GM18520 (cell line): Measurements from ENCODE around the gene ADH4.
"Not testable (repeated sequence)": the region's sequence is repeated elsewhere in the genome, so short reads cannot be mapped to it uniquely, and the experiment has no call there.

ENCODE experiments used
- ATAC-seq: cut with Tn5 transposase; IDR thresholded peaks from one replicate; pipeline ENCODE4 v1.9.1; 2021; ENCODE audit not compliant: unreplicated experiment

Gene ADH4

GRCh38 chr4:99135541-99136162, 8.4 kb downstream of the ADH4 start:
- ATAC-seq = no peak

GRCh38 chr4:99134586-99134985, 9.5 kb downstream of the ADH4 start:
- ATAC-seq = no peak

DNA sequence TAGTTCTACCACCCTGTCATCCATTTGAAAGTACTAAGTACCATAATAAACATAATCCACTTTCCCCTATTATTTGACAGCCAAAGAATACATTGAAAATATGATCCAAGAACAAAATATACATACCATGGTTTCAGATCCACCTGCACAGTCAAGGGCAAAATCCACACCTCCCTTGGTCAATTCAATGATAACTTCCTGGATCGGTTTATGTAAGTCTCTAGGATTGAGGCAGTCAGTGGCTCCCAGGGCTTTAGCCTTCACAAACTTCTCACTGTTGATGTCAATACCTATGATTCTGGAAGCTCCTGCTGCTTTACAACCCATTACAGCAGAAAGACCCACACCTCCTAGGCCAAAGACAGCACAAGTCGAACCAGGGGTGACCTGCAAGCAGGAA, 12.7 kb downstream of the ADH4 start:
- ATAC-seq = no peak

- ATAC-seq = no peak
These were observed 17.7 kb downstream of the ADH4 start for GRCh38 chr4:99126376-99126775.

DNA sequence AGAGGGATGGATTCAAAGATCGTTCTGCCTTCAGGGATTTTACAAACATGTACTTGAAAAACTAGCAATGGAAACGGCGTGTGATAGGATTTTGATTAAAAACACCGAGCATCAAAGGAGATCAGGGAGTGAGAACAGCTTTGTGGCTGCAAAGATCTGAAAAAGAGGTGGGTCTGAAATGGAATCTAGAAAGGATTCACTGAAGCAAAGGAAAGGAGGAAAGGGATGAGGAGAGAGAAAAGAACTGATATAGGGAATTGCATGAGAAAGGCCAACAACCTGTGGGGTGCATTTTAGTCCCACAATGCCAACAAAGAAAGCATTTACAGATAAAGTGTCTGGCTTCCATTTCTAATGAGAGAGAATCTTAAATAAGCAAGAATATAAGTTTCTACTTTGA, 23.1 kb downstream of the ADH4 start:
- no peak for ATAC-seq

DNA sequence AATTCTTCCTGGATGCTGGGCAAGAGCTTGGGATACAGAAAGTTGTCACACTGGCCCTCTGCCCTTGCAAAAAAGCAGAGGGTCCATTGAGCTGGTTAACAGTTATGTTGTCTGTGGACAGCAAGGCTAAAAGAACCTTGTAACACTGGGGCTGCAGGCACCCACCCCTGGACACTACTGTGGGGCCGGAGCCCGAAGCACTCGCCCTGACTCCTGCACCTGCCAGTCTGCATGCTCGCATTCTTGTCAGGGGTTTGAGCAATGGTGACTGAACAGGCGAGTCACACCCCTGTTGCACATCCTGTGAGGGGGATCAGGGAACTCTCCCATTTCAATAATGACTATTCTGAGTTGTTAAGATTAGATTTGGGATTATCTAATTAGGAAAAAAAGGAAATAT, 23.6 kb downstream of the ADH4 start:
- no peak for ATAC-seq

GRCh38 chr4:99117876-99118693, 26.0 kb downstream of the ADH4 start:
- no peak for ATAC-seq

GRCh38 chr4:99117122-99117841, 26.8 kb downstream of the ADH4 start:
- ATAC-seq = not testable (repeated sequence)

- not testable (repeated sequence) for ATAC-seq
These were observed 34.8 kb downstream of the ADH4 start for GRCh38 chr4:99109286-99109685.

- ATAC-seq = no peak
These were observed 39.9 kb downstream of the ADH4 start for GRCh38 chr4:99104153-99104552.

- ATAC-seq = no peak
These were observed 40.9 kb downstream of the ADH4 start for GRCh38 chr4:99103166-99103565.

GRCh38 chr4:99102634-99103033, 41.5 kb downstream of the ADH4 start:
- no peak for ATAC-seq

GRCh38 chr4:99100876-99101275, 43.2 kb downstream of the ADH4 start:
- ATAC-seq = no peak

DNA sequence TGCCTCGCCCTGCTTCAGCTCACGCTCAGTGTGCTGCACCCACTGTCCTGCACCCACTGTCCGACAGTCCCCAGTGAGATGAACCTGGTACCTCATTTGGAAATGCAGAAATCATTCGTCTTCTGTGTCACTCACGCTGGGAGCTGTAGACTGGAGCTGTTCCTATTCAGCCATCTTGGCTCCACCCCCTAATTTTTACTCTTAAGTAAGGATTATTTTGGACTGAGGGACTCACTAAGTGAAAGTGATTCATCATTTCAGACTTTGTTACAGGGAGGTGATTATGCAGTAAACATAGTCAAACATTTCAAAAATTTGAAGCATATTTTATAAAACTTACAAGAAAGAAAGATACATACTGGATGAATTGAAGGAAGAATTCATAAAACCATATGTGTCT, 44.3 kb downstream of the ADH4 start:
- ATAC-seq = not testable (repeated sequence)

DNA sequence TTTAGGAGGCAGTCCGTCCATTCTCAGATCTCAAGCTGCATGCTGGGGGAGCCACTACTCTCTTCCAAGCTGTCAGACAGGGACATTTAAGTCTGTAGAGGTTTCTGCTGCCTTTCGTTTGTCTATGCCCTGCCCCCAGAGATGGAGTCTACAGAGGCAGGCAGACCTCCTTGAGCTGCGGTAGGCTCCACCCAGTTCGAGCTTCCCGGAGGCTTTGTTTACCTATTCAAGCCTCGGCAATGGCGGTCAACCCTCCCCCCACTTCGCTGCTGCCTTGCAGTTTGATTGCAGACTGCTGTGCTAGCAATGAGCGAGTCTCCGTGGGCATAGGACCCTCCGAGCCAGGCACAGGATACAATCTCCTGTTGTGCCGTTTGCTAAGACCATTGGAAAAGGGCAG, 44.8 kb downstream of the ADH4 start:
- ATAC-seq = no peak

DNA sequence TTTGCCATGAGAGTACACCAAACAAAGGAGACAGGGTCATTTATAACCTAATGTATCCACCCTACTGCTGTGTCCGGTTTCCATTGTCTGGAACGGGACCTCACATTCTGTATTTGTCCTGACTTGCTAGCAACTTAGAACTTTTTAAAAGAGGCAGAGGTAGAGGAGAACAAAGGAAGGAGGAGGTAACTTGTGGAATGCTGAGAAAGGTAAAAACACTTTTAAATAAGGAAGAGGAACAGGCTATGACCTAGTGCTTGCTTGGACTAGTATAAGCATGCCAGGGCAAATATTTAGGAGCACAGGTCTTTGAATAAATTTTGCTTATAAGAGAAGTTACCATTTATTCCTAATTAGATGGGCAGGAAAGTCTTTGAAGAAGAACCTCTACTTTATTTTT, 52.3 kb downstream of the ADH4 start:
- ATAC-seq = not testable (repeated sequence)

DNA sequence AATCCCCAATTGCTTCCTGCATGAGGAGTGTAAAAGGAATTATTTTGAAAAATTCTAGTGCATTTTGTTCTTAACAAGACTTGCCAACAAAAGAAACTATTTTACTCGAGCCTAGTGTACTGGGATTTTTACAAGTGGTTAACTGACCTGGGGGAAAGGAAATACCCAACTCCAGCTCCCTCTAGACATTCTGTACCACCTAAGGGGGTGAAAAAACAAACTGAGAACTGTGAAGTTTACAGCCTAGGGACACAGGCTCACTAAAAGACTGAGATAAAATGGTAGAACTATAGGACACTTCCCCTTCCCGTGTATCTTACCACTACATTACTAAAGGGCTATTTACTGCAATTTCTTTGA, 52.9 kb downstream of the ADH4 start:
- ATAC-seq = no peak

DNA sequence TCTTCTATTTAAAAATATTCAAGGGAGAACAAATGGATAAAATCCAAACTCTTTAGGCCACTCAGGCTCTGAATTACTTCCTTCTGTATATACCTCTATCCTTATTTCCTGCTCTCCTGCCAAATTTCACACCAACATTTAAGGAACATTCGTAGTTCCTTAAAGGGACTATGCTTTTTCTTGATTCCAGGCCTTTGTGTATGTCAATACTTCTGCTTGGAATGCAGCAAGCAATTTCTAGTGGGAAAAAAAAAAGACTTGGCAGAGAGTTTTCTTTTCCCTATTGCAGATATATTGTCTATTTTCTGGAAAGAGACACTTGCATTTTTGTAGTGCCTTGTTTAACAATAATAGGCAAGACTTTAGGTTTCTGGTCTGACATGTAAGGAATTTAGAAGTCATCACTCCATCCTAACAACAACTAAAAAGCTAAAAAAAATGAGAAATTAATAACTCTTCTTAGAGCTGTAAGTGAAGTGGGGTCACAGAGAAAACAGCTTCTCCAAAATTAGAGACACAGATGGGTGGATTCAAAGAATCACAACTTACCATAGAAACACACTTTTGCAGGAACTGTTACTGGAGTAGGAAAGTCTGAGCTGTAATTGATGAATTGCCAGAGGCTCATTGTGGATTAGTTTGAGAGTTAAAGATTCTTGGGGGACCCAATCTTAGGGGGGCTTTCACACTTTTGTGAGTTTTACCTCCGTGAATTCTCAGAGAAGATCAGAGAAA, 53.4 kb downstream of the ADH4 start:
- no peak for ATAC-seq

DNA sequence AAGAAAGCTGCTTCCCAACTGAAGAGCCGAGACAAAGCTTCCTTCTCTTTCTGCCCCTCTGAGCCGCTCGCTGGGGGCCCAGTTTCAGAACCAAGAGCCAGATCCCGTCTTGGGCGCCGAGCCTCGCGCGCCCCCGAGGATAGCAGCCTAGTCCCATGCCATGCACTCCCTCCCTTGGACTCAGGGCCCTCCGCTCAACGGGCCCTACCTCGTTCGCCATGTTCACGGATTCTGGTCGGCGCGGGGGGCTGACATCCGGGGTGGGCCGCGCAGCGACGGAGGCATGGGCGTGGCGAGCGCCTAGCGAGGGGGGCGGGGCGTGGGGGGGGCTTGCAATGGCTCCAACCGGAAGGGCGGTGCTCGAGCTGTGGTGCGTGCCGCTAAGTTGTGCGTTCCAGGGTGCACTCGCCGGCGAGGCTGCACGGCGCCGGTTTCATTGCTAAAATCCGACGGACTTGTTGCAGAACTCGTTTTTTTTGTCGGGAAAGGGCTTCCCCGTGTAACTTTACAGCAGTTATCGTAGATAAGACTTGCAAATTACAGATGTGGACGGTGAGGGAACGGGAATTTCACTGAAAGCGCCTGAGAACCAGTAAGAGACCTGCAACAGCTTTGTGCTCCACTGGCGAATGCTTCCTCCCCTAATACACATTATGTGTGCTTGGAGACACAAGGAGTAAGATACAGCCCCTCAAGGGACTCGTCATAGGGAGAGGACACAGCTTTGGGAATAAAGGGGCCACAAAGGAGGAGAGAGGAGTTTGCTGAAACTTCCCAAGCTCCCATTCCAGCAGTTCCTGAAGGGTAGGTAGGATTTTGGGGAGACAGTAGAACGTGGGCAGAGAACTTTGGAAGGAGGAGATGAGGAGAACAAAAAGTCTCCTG, 55.4 kb downstream of the ADH4 start, which contains the start of gene ADH5:
TSS of gene ADH5 (minus strand) at position 308 of the 885 bp plus-strand sequence. CDS start at position 220, 88 bp downstream.
- peak; percentile 71 for ATAC-seq

DNA sequence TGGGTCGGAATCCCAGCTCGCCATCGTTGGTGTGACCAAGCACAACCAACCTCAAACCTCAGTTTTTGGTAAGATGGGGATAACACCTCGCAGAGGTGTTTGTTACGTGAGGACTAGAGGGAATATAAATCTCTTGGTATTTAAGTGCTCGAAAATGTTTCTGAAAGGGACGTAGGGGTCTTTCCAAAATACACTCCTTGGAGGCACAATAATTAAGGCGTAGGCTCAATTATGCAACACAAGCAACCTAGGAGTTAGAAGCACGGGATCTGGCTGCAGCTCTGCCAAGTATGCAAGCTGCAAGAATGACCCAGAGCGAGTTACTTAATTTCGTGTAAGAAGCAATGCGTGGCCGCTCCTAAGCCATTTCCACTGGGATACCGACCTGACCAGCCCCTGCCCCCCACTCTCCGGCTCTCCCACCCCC, 56.1 kb downstream of the ADH4 start:
- ATAC-seq = peak; percentile 32
